GM20431 (cell line): ENCODE data around the gene EIF3K.

Source experiments
- in situ Hi-C: fragments of 300-500 bp; cut with MseI, MboI; formaldehyde crosslinking; loops from one replicate; pipeline ENCODE4 v1.15.0; 2020; ENCODE audit warnings: low sequenced_read_pairs; ENCODE audit not compliant: unreplicated experiment

EIF3K gene

GRCh38 chr19:38648769-38649304, 29.8 kb downstream of the EIF3K start:
- in situ Hi-C loops = no loop called here

- in situ Hi-C loops = no loop called here
Observed at GRCh38 chr19:38649305-38650171, 30.6 kb downstream of the EIF3K start.

DNA sequence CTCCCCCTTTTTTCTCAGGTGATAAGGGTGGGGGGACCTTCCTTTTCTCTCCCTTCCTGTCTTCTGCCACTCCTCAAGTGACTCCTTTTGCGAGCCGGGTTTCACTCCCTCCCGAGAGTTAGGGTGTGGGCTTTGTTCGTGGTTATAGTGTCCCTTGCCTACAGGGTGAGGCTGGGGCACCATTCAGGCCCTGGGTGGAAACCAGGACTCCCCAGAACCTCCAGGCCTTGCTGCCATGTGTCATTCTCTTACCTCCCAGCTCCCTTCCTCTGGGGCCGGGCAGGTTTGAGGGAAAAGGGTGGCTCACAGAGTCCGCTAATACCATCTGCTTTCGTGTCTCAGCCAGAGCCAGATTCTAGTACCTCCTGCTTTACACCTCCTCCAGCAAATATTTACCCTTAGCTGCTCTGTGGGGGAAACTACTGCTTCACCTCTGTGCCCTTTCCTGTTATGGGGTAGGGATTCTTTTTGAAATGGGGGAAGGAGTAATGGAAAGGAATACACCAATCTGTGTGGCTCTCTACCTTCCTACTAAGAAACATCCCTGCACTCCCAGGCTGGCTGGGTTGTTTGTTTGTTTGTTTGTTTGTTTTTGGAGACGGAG, 31.3 kb downstream of the EIF3K start:
- in situ Hi-C loops = no loop called here

DNA sequence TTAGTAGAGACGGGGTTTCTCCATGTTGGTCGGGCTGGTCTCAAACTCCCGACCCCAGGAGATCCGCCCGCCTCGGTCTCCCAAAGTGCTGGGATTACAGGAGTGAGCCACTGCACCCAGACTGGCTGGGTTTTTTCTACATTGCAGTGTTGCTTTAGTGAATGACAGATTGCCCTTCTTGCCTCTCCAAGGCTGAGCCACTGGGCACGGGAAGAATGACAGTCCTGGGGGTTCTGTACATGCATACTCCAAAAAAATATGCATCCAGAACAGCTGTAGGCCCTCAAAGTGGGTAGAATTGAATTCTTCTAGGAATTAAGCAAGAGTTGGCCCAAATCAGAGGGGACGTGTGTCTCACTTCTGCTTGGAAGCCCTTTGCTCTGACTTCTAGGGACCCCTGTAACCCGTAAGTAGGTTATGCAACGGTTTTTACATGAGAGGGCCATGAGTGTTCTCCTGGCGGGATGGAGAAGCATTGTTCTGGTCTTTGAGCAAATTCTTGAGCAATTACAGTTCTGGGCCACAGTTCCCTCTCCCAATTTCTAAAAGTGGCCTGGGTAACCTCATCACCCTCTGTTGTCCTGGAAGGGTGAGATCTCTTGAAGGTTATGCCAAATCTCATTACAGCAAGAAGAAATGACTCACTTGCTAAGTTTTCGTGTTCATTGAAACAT, 32.1 kb downstream of the EIF3K start:
- in situ Hi-C loops = no loop called here

GRCh38 chr19:38653028-38653571, 34.1 kb downstream of the EIF3K start:
- in situ Hi-C loops = no loop called here

DNA sequence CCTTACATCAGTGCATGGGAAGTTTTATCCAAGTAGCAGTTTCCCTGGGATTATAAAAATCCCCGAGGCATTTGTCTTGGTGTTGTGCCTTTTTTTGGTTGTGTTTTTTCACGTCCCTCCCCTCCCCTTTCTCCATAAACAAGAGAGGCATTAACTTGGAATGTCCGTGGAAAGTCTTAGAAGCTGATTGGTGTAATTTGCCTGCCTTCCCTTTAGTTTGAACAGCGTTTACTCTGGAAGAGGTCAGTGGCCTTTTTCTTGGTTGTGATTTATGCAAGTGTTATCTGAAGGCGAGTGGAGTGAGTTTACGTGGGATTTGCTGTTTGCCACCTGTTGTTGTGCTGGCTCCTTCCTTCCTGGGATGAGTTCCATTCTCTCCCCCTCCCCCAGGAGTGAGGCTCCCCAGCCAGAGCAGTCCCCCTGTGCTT, 35.7 kb downstream of the EIF3K start:
- in situ Hi-C loops = no loop called here

DNA sequence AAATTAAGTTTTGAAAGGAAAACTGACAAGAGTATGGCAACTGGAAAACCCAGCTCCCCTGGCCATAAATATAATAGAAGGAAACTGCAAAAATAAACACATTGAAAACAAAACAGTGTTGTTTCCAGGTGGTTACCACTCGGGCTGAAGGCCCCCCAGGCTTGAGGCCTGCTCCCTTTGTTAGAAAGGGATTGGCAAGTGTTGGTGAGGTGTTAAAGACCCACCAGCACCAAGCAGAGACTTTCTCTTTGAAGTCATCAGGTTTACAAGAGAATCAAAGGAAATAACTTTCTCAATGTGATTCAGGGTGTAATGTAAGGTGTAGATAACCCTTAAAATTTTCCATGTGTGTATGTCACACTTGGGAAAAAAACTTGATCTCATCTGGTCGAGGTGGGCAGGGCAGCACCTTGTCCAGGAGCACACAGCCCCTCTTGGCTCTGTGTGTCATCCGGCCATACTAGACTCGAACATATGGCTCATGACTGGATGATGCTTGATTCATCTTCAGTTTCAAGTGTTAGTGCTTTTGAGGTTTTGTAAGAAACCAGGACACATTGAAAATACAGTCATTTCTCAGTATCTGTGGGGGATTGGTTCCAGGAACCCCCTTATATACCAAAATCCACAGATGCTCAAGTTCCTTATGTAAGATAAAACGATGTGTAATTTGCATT, 36.3 kb downstream of the EIF3K start:
- in situ Hi-C loops = no loop called here

DNA sequence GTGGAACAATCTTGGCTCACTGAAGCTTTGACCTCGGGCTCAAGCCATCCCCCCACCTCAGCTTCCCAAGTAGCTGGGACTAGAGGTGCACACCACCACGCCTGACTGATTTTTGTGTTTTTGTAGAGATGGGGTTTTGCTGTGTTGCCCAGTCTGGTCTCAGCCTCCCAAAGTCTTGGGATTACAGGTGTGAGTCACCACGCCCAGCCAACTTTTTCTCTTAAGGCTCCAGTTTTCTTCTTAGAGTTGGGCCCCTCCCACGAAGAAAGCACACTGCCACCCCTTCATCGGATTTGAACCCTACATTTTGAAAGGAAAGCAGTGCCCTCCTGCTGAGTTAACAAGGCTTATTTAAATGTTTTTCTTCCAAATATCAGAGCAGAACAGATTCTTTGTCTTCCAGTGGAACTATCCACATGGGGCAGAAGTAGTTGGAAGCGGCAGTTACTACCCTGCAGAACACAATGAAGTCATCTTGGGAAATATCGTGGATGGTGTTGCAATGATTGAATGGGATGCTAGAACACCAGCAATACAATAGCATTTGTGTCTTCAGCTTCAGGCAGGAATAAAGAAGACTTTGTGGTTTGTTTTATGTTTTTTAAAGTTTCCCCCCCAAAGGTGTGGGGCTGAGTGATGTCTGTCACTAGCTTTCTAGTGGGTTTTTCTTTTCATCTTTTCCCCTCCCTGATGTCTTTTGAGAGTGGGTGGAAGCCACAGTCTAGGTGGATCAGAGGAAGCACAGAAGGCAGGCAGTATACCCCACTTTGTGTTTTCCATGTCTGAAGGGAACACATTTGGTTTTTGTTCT, 37.4 kb downstream of the EIF3K start:
- in situ Hi-C loops = no loop called here

GRCh38 chr19:38657633-38658222, 38.7 kb downstream of the EIF3K start:
- in situ Hi-C loops = no loop called here

DNA sequence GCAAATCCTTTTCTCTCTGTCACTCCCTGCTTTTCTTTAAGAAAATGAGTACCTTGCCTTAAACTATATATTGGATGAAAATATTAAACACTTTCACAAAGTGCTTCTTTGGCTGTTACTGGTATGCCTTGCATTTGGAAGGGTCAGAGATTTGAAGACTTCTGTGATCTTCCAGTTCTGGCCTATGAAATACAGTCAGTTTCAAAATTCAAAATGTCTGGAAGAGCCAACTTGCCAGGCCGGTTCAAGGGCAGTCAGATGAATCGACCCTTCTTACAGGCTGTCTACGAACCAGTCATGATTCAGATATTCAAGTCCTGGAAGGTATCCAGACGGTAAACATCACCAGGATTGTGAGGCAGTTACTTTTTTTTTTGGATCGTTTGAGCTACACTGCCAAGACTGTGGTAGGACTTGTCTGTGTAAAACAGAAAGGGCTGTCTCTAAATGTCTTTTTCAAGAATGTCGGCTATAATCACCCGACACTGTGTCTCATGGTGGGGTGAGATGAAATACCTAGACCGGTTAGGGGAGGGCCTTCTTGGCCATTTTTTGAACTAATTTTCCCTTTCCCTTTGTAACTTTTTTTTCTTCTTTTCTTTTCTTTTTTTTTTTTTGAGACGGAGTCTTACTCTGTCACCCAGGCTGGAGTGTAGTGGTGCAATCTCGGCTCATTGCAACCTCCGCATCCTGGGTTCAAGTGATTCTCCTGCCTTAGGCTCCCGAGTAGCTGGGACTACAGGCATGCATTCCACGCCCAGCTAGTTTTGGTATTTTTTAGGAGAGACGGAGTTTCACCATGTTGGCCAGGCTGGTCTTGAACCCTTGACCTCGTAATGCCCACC, 39.7 kb downstream of the EIF3K start:
- in situ Hi-C loops = no loop called here

DNA sequence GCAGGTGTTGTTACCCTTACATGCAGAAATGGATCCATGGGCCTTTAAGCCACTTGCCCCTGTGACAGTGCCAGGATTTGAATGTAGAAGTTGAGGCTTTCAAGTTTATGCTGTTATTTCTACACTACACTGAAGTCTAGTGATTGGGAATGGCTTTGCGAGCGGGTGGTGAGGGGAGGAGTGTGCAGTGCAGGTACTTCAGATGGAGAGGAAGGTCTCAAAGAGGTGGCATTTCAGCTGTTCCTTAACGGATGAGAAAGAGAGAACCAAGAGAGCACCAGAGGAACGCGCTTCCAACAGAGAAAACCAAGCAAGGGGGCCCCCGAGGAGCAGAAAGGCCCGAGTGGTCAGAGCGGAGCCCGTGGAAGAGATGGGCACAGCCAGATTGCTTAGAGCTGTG, 41.7 kb downstream of the EIF3K start:
- in situ Hi-C loops = no loop called here

DNA sequence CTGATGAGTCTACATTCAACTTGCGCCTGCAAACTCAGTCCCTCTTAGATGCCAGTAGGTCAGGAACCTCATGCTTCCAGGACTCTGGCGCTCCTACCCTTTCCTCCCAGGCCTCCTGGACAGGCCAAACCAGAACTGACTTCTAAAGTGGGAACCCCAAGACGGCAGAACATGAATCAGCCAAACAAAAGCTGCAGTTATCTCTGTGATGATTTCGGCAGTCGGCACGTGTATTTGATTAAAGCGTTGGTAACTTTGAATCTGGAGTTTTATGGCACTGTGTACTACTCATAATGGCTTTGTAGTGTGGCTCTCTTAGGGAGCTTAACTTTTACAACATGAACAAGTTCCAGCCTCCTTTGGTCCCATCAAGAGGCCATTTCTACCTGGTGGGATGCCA, 42.1 kb downstream of the EIF3K start:
- in situ Hi-C loops = no loop called here

GRCh38 chr19:38661996-38662395, 43.0 kb downstream of the EIF3K start:
- in situ Hi-C loops = no loop called here

GRCh38 chr19:38662537-38663155, 43.7 kb downstream of the EIF3K start:
- in situ Hi-C loops = no loop called here

DNA sequence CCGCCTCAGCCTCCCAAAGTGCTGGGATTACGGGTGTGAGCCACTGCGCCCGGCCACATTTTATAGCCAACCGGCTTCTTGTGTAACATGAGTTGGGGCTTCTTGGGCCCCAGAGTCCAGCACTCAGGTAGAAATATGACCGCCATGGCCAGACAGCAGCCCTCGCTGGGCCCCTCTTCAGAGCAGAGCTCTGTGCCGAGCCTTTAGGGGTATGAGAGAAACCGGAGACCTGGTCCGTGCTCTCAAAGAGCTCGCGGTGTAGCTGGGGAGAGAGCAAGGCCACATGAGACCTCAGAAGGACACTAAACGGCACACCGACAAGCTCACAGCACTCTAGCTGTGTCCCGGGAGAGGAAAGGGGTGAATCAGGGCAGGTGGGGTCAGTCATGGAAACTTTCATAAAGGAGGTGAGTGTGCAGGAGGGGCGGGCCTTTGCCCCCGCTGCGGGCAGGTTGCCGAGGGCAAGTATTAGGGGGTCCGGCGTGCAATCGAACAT, 44.2 kb downstream of the EIF3K start:
- in situ Hi-C loops = no loop called here

GRCh38 chr19:38663957-38664502, 45.0 kb downstream of the EIF3K start:
- in situ Hi-C loops = no loop called here
